IPS-18c (cell line): Measurements from ENCODE around the gene MOB3A.

Experiments
- H3K4me3 ChIP-seq: 2 replicates; pipeline ENCODE4 v1.7.0; 2013; ENCODE audit warnings: low read depth, mild to moderate bottlenecking, low read length, moderate library complexity; ENCODE audit not compliant: insufficient read depth
- H3K9me3 ChIP-seq: one replicate; pipeline ENCODE4 v1.6.1; 2013; ENCODE audit warnings: mild to moderate bottlenecking, low read length, moderate library complexity; ENCODE audit not compliant: control insufficient read depth, insufficient read depth

Gene MOB3A

GRCh38 chr19:2046046-2046907, 49.8 kb downstream of the MOB3A start:
- Histone ChIP-seq H3K9me3 (no peaks in the 10 kb centered on the region), H3K4me3 (no peak overlapping the region)

GRCh38 chr19:2045501-2046045, 50.6 kb downstream of the MOB3A start:
- Histone ChIP-seq H3K9me3 (no peaks in the 10 kb centered on the region), H3K4me3 (no peak overlapping the region)

- H3K4me3 ChIP-seq, result no peak overlapping the region
- H3K9me3 ChIP-seq, result no peaks in the 10 kb centered on the region
Observed at GRCh38 chr19:2044709-2045500, 51.2 kb downstream of the MOB3A start.

DNA sequence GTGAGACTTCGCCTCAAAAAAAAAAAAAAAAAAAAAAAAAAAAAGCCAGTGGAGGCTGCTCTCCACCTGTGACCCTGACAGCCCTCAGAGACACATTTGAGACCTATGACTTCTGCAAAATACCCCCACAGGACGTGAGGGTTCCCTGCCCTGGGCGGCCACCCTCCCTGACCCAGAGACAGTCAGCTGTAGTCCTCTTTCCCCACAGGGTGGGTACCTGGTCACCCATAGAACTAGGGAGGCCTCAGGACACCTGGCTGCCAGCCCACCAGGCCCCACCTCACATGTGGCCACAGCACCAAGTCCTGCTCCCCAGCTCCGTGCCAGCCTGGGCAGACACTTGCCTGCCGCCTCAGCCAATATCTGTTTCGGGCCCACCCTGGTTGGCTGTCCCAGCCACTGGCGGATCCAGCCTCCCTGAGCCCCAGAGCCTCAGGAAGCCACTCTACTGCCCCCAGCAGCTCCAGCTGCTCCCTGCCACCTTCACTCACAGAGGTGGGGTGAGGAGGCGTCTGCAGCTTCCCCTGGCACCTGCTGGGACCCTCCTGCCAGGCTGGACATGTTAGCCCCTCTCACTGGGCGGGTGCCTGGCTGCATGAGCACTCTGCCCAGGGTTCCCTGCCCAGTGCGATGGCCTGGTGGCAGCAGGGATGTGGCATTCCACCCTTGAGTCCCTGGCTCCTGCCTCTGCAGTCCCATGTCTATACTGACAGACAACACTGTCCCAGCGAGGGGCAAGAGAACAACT, 52.0 kb downstream of the MOB3A start:
- H3K9me3 ChIP-seq, result no peaks in the 10 kb centered on the region
- H3K4me3 ChIP-seq, result no peak overlapping the region

DNA sequence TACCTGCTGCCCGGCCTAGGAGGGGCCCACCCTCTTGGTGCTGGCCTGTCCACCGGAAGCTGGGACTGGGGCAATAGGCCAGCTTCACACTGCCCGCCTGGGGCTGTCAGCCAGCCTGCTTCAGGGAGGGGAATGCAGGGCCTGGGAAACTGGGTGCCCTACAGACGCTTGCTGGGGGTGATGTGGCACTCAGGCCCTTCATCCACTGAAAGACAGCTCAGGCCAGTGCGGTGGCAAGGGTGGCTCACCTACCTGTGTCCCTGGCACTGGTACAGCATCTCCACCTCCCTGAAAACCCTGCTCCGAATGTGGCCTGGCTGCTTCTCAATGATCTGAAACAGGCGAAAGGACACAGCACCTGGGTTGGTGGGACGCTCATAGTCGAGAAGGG, 52.9 kb downstream of the MOB3A start:
- no peak overlapping the region for H3K4me3 ChIP-seq
- no peaks in the 10 kb centered on the region for H3K9me3 ChIP-seq

DNA sequence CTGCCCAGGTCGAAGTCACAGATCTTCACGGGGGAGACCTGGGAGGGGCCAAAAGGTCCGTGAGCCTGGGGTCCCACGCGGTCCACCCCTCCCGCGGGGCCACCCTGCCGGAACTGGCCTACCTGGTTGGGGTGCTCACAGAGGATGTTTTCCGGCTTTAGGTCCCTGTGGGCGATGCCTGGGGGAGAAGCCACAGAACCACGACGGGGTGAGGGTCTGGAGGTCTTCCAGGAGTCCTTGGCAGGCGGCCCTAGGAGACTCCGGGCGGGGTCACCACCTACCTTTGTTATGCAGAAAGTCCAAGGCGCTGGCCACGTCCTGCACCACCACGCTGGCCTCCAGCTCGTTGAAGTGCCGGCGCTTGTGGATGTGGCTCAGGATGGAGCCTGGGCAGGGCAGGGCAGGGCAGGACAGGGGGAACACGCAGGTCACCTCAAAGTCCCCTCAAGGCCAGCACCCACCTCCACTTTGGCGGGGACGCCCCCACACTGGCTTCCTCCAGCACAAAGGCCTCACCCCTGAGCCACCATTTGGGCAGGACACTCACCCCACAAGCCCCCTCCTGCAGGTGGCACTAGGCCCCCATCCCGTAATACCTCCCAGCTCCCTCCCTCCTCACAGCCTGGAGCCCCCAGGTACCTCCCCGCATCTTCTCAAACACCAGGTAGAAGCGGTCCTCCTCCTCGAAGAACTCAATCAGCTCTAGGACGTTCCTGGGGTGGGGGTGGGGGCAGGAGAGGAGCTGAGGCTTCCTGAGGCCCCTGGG, 53.5 kb downstream of the MOB3A start:
- H3K9me3 ChIP-seq, result no peaks in the 10 kb centered on the region
- H3K4me3 ChIP-seq, result peak overlapping the region; percentile 41

GRCh38 chr19:2041683-2042484, 54.2 kb downstream of the MOB3A start:
- H3K9me3 ChIP-seq, result no peaks in the 10 kb centered on the region
- peak overlapping the region; percentile 41 for H3K4me3 ChIP-seq

DNA sequence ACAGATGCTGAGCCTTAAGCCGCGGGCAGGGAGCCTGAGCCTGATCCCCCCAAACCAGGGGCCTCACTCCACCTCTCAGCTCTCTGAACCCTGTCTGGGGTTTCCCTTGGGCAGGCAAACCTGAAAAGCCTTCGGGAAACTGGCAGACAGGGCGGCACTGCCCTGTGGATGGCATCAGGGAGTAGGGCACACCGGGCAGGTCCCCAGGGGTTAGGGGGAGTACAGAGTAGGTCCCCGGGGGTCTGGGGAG, 54.8 kb downstream of the MOB3A start:
- H3K9me3 ChIP-seq, result no peaks in the 10 kb centered on the region
- no peak overlapping the region for H3K4me3 ChIP-seq

GRCh38 chr19:2040647-2041432, 55.3 kb downstream of the MOB3A start:
- H3K9me3 ChIP-seq, result peaks cover 2% of the 10 kb centered on the region
- no peak overlapping the region for H3K4me3 ChIP-seq

- no peak overlapping the region for H3K4me3 ChIP-seq
- peaks cover 2% of the 10 kb centered on the region for H3K9me3 ChIP-seq
Observed at GRCh38 chr19:2039959-2040646, 56.0 kb downstream of the MOB3A start.

- Histone ChIP-seq H3K4me3 (no peak overlapping the region), H3K9me3 (peaks cover 2% of the 10 kb centered on the region)
Observed at GRCh38 chr19:2039089-2039958, 56.8 kb downstream of the MOB3A start.

- Histone ChIP-seq H3K4me3 (no peak overlapping the region), H3K9me3 (peaks cover 2% of the 10 kb centered on the region)
Observed at GRCh38 chr19:2038284-2039088, 57.6 kb downstream of the MOB3A start.

- no peak overlapping the region for H3K4me3 ChIP-seq
Observed at GRCh38 chr19:2037651-2038255, 58.4 kb downstream of the MOB3A start.

More at GRCh38 chr19:2037651-2038255, 58.4 kb downstream of the MOB3A start:
- peaks cover 2% of the 10 kb centered on the region for H3K9me3 ChIP-seq
